Kidney glomerular epithelial cell (primary cell): ENCODE measurements around the gene TRIM41.

Experiments used
- DNase-seq: peaks from one replicate; lab custom pipeline; 2025; lab: John Stamatoyannopoulos, UW

Gene TRIM41

DNA sequence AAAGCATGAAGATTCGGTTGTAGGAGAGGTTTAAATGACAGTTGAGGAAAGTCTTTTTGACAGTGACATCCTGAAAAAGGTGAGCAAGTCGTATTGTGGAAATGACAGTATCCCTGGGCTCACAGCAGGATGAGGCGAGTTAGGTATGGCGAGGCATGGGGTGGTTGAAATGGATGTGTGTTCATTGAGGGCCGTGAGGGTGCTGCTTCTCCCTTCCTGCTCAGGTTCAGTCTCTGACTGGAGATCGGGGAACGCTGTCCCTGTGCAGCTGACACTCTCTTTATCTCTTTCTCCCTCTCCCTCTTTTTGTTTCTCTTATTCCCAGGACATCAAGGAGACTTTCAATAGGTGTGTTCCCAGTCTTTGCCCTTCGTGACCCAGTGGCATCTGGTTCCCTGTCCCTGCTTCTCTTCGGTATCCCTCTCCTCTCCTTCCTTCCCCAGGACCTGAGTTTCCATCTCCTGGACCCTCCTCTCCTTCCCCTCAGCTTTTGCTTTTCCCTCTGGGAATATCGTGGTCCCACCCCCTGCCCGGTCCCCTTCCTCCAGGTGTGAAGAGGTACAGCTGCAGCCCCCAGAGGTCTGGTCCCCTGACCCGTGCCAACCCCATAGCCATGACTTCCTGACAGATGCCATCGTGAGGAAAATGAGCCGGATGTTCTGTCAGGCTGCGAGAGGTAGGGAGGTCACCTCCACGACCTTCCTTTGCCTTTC, 10.2 kb downstream of the TRIM41 start:
- no peak for DNase-seq

DNA sequence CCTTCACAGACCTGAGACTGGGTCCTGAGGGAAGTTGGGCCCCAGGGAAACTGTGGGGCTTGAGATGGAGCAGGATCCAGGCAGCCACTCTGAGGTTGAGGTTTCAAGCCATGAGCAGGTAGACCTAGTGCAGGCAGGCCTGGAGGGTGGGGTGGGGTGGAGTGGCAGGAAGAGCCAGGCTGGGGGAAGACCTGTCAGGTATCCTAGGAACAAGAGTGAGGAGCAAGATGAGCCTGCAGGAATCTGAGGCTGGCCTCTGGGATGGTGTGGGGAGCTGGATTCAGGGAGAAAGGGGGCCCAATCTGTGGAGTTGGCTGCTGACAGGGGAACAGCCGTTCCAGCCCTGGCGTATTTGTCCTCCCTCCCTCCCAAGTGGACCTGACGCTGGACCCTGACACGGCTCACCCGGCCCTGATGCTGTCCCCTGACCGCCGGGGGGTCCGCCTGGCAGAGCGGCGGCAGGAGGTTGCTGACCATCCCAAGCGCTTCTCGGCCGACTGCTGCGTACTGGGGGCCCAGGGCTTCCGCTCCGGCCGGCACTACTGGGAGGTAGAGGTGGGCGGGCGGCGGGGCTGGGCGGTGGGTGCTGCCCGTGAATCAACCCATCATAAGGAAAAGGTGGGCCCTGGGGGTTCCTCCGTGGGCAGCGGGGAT, 10.8 kb downstream of the TRIM41 start:
- no peak for DNase-seq

DNA sequence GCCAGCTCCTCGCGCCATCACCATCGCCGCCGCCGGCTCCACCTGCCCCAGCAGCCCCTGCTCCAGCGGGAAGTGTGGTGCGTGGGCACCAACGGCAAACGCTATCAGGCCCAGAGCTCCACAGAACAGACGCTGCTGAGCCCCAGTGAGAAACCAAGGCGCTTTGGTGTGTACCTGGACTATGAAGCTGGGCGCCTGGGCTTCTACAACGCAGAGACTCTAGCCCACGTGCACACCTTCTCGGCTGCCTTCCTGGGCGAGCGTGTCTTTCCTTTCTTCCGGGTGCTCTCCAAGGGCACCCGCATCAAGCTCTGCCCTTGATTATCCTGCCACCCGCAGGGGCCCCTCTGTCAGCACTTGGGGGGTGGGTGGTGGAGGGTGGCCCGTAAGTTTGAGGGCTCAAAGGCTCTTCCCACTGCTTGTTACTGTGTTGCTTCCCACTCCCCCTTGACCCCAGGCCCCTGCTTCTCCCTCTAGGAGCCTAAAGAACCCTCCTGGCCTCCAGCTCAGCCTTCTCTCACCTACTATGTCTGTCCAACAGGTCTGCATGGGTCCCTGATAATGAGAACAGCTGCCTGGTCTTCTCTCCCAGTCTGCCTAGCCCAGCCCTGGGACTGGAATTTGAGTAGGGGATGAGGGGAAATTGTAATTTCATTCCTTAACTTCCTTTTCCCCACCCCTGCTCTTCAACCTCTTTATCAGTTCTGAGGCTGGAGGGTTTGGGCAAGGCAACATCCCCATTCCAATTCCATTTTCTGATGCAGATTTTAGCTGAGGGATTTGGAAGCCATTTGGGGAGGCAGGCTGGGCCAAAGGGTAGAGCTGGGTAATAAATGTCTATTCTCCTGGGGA, 11.6 kb downstream of the TRIM41 start:
- no peak for DNase-seq

DNA sequence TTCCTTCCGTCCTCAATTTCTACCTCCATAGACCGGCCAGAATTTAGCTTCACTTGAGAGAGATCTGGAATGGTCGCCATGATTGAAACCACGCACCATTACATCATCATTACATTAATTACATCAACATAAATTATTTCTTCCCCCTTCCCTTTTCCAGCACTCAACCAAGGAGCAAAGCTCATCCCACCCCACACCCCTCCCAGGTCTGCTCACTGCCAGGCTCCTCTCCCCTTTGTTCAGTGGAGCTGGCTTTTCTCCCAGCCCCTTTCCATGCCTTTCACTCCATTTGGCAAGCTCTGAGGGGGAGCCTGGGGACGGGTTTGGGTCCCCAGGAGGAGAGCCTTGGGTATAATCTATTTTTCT, 12.2 kb downstream of the TRIM41 start:
- DNase-seq = no peak

DNA sequence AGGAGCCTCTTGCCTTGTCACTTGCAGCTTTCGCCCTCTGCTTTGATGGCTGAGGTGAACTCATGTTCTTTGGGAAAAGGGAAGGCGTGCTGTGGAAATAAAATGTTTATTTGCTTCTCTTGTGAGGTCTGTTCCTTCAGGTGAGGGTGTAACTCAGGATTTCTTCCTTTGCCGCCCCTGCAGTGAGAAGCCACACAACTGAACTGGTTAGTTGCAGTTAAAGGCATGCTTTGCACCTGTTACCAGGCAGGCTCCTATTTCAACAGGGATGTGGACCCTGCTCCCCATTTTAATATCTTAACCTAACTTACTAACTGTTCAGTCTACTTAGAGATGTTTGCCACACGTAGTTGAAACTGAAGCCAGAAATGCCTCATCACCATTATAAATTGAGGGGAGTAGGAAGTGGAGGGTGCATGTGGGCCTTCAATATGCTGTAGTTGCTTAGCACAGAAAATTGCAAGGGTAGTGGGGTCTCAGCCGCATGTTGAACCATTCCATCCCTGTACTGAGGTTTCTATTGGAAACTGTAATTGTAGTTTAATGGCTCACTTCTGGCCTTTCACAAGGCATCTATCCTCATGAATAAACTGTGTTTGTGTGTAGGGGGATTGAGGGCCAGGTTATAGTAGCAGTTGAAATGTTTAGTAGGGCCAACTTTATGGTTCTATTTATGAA, 12.7 kb downstream of the TRIM41 start:
- DNase-seq = no peak

DNA sequence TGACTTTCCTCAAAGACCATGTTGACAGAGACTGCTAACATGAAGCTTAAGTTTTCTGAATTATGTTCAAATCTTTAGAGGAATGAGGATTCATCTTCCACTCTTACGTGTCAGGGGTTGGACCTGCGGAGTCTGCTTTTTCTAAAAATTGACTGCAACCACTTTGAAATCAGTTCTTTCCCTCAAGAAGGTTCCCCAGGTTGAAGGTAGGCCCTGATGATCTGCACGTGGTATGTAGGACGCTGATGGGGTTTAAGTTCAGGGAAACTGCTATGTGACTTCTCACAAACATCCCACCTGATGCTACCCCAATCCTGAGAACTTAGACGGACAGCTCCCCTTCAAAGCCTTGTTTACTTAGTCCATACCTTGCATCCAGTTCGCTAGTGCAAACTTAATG, 13.4 kb downstream of the TRIM41 start:
- no peak for DNase-seq

DNA sequence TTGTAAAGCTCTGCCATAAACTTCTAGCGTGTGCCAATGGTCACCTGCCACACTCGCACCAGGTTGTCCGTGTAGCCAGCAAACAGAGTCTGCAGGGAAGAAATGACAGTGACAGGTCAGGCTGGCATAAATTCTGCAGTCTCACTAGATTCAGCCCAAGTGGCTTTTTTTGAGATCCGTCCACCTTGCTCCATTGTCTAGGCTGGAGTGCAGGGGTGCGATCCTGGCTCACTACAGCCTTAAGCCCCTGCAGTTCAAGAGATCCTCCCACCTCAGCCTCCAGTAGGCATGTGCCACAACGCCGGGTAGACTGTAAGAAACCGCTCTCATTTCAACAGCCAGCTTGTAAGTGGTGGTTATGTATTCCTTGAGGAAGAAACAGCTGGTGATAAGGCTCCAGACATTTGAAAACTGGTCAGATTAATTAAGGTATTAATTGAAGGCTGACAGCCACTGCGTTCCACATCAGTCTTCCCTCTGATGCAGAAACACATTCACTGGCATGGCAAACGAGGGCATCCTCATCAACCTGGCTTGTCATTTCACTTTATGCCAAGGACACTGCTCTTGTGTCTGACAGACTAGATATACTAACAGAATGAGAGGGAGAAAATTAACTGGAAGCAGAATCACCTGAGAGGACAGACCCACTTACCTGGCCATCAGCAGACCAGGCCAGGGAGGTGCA, 14.0 kb downstream of the TRIM41 start:
- no peak for DNase-seq

DNA sequence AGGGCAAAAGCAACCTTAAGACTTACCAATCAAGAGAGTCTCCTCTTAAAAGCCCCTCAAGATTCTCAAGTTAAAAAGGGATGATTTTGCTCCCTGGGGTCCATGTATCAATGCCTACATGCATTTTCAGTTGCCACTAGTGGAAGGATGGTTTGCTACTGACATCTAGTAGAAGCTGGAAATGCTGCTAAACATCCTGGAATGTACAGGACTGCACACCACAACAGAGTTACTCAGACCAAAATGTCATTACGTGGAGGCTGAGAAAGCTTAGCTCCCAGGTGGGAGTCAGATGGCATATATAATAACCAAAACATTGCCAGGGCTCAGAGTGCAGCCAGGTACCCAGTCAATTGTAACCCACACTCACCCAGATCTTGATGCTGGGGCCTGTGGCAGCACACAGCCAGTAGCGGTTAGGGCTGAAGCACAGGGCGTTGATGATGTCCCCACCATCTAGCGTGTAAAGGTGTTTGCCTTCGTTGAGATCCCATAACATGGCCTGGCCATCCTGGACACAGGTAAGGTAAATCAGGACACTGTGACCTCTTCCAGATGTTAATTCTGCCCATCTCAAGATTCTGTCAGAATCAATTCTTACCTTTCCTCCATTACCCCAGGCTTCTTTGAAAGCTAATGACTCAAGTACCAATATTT, 14.8 kb downstream of the TRIM41 start:
- DNase-seq = no peak

DNA sequence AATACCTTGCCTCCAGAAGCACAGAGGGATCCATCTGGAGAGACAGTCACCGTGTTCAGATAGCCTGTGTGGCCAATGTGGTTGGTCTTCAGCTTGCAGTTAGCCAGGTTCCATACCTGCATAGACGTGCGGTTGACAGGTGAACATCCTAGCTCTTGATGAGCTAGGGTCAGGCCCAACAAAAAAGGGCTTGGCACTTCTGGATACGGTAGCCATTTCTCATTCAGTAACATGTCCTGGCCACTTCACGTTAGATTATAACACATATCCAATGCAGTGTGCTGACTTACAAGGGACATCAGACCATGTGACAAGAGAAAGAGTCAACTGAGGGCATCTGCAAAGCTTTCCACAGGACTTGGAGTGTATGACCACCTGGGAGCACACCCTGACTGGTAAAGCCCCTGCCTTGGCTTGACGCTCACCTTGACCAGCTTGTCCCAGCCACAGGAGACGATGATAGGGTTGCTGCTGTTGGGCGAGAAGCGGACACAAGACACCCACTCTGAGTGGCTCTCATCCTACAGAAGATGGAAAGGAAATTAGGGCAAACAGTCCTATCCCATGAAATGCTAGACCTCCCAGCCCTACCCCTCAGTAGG, 16.1 kb downstream of the TRIM41 start:
- no peak for DNase-seq

DNA sequence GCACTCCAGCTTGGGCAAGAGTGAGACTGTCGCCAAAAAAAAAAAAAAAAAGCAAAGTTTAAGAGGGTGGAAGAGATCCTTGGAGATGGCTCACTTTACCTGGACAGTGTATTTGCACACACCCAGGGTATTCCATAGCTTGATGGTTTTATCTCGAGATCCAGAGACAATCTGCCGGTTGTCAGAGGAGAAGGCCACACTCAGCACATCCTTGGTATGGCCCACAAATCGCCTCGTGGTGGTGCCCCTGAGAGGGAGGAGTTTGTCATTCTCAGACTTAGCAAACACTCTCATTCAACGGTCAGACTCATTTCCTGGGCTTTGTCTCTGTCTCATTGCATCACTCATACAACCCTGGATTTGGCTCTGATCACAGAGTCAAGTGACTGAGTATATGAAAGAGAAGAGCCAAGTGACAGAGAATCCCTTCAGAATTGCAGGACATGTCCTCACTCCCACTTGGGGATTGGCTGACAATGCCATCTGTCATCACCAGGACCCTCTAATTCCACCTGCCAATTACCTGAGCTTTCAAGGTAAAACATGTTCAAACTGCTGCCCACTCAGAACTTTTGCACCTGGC, 18.4 kb downstream of the TRIM41 start:
- DNase-seq = no peak

DNA sequence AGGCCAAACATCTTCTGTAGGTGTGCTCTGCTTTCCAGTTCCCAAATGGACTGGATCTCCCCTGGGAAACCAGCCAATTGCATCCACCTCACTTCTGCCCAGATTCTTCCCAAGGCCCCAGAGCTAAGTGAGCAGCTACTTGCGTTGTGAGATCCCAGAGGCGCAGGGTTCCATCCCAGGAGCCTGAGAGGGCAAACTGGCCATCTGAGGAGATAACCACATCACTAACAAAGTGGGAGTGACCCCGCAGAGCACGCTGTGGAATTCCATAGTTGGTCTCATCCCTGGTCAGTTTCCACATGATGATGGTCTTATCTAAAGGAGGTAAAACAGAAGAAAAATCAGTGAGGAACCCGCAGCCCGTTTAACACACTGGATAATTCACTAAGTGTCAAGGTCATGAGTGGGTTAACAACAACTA, 19.0 kb downstream of the TRIM41 start:
- DNase-seq = no peak

DNA sequence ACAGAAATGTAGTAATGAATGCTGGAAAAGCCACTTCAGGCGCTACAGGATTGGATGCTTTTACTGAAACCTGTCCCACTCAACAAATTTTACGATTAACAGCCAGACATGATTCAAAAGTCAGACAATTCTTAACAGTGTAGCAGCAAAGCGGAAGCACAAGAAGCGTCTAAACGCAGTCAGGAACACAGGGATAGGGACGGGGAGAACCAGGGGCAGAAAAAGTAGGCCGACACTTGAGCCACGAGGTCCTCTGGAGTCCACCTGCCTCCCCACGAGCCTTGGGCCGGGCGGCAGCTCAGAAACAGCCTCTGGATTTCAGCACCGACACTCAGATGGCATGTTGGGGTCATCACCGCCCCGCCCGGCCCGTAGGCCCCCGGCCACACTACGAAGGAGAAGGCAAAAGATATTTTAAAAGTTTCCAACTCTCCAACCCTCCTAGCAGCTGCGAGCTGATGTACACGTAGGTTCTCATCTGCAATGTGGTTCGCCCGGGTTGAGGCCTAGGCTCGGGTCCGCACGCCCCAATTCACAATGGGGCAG, 20.0 kb downstream of the TRIM41 start:
- DNase-seq = no peak

DNA sequence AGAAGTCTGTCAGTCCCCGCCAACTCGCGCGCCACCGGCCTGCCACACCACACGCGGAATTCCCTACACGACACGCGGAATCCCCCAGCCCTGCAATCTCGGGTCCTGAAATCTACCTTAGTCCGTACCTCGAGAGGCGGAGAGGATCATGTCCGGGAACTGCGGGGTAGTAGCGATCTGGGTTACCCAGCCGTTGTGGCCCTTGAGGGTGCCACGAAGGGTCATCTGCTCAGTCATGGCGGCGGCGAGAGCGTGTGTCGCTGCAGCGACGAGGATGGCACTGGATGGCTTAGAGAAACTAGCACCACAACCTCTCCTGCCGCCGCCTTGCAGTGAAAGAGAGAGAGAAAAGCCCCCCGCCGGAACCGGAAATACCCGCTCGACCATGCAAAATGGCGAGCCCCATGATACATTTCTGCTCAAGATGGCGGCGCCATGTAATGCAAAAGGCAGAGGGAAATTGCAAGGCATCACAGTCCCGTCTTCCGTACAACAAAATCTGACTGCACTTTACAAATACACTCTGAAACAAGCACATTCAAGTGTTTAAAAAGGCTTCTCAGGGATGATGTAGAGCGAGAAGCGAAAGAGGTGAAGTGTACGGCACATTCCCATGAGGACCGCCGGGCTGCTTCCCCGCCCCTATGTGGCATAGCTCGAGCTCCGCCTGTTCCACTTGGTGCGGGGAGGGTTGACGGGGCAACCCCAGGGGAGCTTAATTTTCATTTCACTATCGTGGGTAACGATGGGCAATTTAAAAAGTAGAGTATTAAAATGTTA, 20.7 kb downstream of the TRIM41 start, which contains the start of gene RACK1:
TSS of gene RACK1 (minus strand) at position 343 of the 780 bp plus-strand sequence. CDS start at position 237, 106 bp downstream.
- no peak for DNase-seq

DNA sequence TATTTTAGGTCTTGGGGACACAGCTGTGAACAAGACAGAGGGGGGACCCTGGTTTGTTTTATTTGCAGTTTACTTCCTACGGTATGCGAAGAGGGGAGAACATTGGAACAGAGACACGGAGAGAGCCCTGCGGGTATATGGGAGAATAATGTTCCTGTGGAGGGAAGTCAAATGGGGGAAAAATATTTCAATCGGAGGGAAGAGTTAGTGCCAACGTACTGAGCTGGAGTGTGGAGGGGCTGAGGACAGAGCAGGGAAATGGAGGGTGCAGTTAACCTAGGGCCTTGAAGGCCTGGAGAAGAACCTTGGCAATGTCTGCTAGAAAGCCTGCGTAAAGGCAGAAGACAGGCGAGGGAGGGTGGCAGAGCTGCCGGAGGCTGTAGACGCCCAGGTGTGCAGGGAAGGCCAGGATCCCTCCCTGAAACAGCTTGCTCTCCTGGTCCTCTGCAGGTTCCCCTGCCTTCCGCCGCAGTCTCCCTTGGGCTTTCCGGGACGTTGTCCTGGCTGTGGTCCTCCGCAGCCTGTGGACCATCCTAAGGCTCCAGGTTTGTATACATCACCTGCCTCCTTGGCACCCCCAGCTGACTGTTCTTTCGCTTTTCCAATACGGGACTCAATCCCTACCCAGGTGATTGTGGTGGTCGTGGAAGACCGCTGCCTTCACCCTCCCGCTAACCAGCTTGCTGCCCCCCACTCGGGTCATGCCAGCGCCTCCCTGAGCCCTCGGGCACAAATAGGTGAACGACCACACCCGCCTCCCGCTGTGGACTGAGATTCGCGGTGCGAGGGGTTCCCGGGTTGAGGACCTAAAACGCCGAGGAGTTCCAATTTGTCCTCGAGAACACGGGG, 22.6 kb downstream of the TRIM41 start:
- no peak for DNase-seq

DNA sequence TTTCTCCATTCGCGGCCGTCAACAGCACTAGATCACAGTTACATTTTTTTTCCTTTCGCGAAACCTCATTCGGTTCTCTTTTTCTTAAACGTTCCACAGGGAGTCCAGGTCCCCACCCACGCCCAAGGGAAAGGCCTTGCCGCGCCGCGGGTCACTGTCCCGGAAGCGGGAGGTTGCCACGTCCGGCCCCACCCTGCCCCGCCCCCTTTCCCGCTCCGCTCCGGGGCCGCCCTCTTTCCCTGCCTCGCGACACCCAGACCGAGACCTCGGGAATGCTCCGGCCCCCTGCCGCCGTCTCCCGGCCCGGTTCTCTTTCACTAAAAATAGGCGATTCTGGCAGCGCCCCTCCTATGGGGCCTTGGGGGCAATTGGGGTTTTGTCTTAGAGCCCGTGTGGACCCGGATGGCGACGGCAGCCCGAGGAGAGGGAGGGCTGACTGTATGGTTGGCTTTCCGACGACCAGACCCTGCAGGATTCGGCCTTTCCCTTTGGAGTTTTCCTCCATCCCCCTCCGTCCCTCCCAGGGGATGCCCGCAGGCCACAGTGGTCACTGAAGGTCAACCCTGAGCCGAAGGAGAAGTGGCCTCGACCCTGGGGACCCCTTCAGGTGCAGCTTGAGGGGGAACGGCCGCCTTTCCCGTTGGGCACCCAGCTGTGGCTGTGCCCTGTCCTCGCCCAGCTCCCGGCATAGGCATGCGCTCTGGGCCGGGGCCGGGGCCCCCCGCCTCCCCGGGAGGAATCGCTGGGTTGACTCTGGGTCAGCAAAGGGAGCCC, 23.4 kb downstream of the TRIM41 start:
- DNase-seq = no peak

DNA sequence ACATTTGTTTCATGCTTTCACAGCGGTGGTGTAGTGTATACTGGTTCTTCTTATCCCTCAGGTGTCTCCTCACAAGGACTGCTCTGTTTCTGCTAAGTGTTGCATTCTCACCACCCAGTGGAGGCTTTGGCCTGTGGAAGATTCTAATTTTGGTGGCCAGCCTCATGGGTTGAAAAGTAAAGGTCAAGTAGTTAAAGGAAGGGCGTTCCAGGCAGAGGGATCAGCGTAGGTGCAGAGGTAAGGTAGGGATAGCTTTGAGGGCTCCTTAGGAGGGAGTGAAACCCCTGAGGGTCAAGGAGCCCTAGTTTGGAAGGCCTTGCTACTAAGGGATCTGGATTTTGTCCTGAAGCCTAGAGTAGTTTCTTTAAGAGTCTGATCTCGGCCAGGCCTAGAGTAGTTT, 25.2 kb downstream of the TRIM41 start:
- no peak for DNase-seq

DNA sequence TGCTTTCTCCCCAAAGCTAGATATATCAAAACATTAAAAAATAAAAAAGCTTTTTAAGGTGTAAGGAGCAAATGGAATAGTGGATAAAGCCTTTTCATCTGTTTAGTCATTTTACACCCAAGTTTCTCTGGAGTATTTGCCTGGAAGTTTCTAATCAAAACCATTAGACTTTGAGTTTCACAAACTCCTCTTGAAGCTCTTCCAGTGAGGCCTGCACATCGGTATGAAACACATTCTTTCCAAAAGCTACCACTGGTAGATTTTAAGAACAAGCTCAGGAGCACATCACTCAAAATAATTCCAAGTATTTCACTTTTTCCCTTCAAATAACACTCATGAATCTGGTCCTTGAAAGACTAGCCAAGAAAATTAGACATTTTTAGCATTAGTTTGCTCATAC, 32.2 kb downstream of the TRIM41 start:
- no peak for DNase-seq
